HL-60/S4 (cell line): ENCODE measurements around the gene KCNN2.

ENCODE experiments used
- in situ Hi-C: fragments of 300-500 bp; cut with MboI; formaldehyde crosslinking; loops from 2 replicates; pipeline ENCODE4 v1.14.3; 2022; ENCODE audit warnings: low sequenced_read_pairs

KCNN2 gene

DNA sequence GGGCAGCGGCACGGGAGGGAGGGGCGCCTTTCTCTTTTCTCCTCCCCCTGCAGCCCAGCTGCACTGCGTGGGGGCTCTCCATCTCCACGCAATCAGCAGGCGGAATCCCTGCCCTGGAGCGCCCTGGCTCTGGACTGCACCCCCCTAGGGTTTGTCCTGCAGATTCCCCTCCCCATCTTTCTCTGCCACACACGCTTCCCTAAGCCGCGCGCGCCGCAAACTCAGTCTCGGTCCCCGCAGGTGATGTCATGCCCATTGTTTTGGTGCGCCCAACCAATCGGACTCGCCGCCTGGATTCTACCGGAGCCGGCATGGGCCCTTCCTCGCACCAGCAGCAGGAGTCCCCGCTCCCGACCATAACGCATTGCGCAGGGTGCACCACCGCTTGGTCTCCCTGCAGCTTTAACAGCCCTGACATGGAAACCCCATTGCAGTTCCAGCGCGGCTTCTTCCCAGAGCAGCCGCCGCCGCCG is at the start of gene KCNN2:
Gene KCNN2, plus strand, starts transcription at position 347 of the 473 bp plus-strand sequence. Its CDS starts 70 bp downstream, at position 417.
- in situ Hi-C loops: loop anchor here (10.0 kb wide), 1 partner anchor 83 kb away; no protein-coding TSS in a partner anchor

DNA sequence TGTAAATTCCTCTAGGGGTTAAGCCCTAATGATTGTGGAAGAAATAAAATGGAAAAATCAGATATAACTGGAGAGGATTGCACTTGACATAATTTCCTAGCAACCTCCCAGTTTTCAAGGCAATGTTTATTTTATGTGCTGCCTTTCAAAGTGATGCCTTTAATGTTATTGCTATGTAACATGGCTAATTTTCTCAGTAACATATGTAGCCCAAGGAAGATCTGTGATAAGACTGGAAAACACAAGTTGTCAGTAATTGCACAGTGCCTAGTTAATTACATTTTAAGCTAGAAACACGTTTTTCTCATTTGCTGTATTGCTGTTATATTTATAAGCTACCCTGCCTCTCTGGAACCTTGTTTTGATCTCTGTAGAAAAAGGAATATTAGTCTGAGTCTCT is 49.2 kb upstream of the KCNN2 start:
- in situ Hi-C loops: no loop called here

DNA sequence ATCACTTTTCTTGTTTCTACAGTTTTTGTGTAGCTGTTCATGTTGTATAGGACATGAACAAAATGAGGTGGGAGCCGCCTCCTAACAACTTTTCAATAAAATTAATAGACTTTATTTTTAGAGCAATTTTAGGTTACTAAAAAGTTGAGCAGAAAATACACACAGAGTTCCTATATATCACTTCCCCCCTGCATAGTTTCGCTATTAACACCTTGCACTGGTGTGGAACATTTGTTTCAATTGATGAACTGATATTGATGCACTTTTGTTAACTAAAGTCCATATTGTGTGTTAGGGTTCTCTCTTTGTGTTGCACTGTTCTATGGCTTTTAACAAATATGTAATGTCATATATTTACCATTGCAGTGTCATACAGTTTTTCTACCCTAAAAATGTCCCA is 47.8 kb upstream of the KCNN2 start:
- in situ Hi-C loops: no loop called here

DNA sequence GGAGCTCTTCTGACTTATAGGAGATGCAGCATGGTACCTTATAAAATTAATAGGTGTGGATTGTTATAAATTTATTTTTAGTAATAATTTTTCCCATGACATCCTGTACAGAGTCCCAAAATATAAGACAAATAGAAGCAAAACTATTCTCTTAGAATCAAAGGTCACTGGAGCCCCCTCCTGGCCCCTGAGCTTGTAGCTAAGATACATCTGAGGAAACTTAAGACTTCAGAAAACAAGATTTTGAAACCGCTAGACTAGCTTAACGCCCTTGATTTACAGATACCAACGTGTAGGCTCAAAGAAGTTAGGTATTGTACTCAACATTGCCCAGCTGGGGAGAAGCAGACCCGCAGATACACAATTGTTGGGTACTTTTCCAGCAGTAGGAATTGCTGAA is 45.7 kb upstream of the KCNN2 start:
- in situ Hi-C loops: no loop called here

DNA sequence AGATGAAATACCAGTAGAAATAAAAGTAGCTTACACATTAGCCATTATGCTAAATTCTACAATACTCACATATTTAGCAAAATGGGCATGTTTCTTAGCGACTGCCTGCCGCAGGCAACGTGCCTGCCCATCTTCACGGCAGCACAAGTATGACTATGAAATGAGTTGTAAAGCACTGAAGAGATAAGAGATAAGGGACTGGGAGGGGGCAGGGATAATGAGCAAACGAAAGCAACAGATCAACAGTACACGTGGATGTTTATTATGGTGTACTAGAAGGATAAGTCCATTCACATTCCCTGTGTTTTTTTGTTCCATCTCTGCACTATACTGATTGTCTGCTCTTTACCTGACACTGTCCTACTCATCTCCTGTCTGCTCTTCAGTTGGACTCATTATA is 44.1 kb upstream of the KCNN2 start:
- in situ Hi-C loops: no loop called here

DNA sequence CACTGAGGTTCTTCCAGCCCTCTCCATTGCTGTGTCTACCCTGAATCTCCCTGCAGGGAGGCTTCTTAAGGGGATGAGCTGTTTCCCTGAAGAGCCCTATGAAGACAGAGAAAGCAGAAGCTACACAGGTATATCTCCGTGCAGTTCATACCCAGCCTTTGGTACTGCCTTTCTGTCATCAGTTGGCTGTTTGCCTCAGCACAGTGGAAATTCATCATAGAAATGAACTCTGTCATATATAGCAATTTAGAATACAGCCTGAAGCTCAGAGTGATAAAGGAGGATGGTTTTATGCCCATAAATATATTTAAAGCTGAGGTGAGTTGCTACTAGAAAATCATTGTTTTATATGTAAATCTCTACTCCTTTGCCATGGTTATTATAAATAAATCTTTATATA is 42.6 kb upstream of the KCNN2 start:
- in situ Hi-C loops: no loop called here

DNA sequence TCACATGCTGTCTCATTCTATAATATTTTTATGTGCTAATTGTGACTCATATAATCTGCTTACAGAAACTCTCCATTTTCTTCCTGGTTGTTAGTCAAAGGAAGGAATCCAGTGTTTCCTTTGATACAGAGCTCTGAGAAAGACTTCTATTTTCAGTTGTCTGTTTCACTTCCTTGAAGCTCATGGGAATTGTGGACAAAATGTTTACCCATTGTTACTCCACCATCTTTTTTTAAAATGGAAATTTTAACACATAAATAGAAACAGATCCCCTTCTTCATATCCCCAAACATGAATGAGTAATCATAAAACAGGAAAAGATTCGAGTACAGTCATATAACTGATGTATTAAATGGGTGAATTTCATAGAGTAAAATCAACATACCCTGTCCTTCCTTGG is 42.0 kb upstream of the KCNN2 start:
- in situ Hi-C loops: no loop called here

DNA sequence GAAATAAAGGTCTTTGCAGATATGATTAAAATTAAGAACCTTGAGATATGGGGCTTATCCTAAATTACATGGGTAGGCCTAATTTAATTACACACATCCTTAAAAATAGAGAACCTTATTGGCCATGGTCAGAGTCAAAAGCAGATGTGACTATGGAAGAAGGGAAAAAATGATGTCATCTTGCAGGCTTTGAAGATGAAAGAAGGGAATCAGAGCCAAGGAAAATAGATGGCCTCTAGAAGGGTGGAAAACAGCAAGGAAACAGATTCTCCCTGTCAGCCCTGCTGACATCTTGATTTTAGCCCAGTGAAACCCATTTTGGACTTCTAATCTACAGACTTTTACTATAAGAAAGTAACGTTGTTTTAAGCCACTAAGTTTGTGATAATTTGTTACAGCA is 37.6 kb upstream of the KCNN2 start:
- in situ Hi-C loops: no loop called here

DNA sequence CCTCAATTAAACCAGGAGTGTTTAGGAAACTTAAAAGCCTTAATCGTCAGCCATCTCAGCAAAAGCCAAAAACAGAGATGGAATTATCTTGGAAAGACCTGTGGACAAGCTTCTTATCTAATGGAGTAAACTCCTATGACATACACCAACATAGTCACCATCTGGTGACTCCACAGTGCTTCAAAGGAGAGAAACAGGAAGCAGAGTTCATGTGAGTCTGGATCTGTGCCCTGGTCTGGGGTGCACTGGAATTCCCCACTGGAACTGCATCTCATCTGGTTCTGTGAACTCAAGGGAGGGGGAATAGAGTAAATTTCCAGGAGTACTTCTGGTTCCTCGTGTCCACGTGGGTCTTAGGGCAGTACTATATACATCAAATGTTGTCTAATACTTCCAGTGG is 36.3 kb upstream of the KCNN2 start:
- in situ Hi-C loops: no loop called here

DNA sequence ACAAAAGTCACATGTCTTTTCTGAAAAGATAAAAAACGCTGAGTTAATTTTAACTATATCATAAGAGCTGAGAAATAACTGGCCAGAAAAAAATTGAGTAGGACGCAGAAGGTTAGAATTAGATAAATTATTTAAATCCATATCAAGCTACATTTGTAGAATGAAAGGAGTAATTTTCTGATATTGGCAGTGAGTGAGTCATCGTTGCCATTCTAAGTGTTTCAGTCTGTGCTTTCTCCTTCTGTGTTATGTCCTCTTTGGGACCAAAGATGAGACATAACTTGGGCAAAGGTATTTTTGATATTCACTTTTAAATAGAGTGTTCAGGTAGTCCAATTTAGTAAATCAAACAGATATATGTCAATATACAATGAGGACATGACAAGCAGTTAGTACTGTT is 34.4 kb upstream of the KCNN2 start:
- in situ Hi-C loops: no loop called here

DNA sequence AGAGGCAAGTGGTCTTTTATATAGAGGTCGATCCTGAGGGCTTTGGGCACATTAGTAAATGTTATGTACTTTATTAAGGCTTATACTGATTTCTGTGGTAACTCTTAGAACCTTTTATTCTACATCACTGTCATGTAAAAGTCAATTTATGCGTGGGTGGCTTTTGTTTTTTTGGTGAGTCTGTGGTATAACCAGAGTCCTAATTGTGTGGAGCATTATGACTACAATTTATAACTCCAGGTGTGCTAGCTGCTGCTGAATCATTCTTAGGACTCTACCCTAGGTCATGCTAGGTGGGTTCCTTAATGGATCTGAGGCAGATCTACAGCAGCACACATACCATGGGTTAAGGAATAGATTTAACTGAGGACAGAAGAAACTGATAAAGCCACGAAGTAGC is 33.9 kb upstream of the KCNN2 start:
- in situ Hi-C loops: no loop called here

DNA sequence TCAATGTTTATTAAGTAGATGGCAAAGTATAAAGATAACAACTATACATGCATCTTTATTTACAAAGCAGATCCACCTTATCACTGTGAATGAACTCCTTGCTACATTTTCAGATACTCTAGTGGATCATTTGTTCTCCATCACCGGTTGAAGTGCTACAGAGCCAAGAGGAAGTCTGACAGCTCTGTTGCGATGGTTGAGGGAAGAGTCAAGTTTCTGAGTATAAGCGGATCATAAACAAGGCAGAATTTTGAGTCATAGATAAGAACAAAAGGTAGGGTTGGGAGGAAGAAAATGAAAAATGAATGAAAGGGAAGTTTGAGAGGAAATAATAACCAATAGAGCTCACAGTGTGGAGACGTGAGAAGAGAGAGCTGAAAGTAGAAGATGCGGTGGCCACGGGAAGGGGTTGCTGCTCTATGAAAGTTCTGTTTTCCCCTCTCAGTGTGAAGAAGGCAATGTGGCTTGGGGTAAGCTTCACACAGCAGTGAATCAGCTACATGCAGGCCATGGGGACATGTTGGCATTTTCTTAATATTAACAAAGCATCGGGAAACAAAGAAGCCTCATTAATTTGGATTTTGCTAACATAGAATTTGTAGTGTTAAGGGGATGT is 30.8 kb upstream of the KCNN2 start:
- in situ Hi-C loops: no loop called here

DNA sequence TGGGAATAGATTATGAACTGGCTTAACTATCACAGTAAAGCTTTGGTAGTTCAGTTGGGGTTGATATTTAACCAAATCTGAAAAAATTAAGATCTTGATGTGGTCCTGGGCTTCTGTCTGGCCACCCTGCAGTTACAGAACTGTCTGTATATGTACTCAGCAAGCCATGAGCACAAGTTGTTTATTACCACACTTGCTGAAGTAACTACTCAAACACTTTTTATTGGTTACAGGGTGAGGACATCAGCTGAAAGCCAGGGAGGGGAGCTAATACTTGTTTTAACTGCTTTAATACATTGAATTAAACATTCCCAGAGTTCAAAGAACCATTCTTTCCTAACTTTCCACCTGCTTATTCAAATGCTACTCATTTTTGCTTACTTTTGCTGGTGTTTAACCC is 29.4 kb upstream of the KCNN2 start:
- in situ Hi-C loops: no loop called here

DNA sequence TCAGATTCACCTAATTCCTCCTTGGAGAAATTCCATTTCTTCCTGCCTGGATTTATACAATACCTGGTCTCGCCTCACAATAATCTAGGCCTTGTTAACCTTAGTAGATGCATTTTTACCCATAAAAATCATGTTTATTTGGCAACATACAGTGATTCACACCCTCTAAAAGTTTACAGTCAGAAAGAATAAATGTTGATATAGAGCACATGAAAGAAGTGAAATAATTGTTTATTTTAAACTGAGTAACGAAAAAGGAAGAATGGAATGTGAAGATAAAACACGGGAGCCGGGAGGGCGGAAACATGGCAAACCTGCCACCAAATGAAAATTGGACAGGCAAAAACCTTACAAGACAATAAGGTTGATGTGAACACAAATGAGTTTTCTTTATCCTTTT is 28.9 kb upstream of the KCNN2 start:
- in situ Hi-C loops: no loop called here

DNA sequence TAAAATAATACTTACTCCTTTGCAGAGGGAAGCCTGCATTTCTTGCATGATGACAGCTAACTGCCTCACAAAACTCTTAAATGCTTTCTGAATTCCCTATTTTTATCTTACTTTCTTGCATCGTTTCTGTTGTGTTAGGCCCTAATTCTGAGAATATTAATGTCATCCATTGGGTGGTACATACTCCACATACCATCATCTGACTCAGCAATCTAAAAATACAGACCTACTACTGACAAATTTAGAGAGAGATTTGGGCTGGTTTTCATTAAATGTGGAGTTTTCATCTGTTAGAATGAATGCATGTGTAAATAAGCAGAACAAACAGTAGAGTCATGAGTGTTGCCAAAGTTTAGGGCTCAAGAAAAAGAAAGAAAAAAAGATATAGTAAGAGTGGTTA is 26.5 kb upstream of the KCNN2 start:
- in situ Hi-C loops: no loop called here

DNA sequence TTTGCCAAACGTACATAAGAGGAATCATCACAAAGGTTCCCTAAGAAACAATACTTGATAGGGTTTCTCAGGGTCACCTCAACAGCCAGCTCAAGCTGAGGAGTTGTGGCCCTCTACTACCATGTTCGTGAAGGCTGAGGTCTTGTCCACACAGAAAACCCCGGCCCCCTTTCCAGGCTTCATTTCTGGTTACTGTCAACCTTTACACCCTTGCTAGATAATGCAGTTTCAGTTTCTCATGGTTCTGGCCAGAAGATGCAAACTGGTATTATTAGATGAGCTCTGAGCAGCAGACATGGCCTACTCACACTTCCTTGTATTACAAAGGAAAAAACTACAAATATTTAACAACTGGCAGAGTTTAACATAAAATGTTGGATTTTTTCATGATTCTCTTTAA is 22.8 kb upstream of the KCNN2 start:
- in situ Hi-C loops: no loop called here

DNA sequence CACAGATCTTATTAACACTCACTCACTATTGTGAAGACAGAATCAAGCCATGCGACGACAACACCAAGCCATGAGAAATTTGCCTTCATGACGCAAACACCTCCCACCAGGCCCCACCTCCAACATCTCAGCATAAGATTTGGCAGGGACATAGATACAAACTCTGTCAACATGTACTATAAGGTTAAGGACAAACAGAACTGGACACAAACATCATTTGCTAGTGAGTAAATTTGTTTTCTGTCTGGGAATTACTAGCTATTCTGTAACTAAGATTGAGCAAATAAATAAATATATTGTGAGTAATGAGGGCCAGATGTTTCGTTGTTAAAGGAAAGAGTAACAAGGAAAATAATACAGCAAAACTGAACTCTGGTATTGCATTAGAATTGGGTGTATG is 15.7 kb upstream of the KCNN2 start:
- in situ Hi-C loops: no loop called here

DNA sequence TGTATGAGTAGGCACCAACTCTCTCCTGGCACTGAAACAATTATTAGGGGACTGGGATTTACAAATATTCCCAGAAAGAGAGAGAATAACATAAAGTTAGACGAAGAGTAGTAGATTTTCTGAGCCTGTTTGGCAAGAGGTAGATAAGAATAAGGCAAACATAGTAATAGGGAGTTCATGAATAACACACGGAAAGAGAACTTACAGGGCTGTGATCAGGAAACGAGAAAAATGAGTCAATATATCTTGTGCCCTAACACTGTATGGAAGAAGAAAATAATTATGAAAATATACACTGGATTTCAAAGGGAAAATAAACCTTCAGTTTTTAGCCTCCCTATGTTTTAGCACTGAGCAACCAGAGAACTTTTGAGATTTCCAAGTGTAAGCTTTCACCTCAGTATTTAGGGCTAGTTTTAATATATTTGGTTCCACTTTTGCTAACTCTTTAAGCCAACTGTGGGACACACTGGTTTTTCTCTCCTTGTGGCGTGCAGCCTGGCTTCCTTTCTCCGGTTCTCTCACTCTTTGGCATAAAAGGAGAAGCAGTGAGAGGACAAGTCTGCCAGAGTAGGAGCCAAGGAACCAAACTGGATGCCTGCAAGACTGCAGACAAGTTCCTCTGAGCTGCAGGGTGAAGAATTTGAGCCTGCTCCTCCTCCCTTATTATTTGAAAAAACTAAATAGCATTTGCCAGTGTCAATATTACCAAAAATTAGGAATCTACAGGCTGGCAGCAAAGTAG is 6.6 kb upstream of the KCNN2 start:
- in situ Hi-C loops: no loop called here

DNA sequence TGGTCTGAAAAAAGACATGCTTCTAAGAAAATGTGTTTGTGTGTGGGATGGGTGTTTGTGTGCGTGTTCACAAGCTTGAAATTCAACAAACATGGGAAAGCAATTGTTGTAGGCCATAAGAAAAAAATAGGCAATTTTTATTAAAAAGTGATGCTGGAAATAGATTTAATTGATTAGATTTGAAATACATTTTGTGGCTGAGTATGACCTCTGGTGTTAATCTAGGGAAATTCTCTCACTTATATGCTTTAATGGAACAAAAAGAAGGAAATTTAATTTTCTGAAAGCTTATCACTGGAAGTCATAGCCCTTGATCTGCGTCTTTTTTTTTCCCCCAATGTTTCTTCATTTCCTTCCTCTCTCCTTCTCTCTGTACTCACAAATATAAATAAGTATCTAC is 3.5 kb upstream of the KCNN2 start:
- in situ Hi-C loops: no loop called here

DNA sequence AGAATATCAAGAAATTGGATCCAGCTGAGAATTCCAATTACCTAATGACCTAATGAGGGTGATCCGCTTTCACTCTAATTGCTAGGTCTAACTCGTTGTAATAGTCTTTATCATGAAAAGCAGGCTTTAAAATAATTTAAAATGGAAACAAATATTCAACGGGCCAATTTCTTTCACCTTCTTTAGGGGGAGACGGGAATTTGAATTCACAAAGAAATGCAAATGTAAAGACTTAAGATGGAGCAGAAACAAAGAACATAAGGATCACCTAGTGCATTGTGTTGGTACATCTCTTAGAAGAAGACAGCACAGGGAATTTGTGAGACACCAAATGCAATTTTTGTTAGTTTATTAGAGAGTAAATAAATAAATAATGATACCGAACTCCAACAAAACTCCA is 1.5 kb upstream of the KCNN2 start:
- in situ Hi-C loops: loop anchor here (10.0 kb wide), 1 partner anchor 84 kb away; no protein-coding TSS in a partner anchor

DNA sequence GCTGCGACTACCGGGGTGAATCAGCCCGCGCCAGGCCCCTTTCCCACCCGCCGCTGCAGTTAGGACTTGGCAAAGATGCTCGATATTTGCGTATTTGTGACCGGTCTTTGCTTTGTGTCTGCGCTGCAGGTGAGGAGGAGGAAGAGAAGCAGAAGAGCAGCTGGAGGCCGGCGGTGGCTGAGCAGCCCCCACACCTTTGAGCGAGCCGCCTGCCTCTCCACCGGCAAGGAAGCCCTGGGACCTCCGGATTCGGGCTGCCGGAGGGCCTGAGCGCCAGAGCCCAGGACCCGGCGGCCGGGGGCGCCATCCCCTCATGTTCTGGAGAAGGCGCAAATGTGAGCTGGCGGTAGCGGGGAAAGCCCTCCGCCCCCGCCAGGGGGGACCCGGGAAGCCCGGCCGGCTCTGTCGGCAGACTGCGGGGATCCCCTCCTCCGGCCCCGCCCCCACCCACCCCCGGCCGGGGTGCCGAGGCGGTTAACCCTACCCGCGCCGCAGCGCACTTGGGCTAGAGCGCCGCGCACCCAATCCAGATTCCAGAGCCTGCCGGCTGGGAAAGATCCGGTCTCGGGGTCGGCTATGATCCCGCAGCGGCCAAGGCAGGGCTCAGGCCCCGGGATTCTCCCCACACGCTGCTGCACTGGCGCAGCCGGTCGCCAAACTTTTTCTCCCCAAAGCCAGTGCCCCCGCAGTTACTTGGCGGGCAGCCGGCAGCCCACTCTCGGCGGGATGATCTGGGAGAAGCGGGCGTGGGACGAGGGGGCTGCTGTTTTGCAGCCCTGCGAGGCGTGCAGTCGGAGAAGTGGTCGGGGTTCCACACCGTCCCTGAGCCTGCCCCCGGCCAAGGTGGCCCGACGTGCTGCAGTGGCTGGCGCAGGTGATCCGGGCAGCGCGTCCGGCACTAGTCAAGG is 800 bp upstream of the KCNN2 start:
- in situ Hi-C loops: loop anchor here (10.0 kb wide), 1 partner anchor 84 kb away; no protein-coding TSS in a partner anchor
